HG02588 (cell line): Measurements from ENCODE around the gene PPM1M.

Experiments used
- ATAC-seq: cut with Tn5 transposase; IDR thresholded peaks from one replicate; pipeline ENCODE4 v1.9.1; 2021; ENCODE audit warnings: mild to moderate bottlenecking, moderate library complexity; ENCODE audit not compliant: unreplicated experiment

PPM1M gene

GRCh38 chr3:52293491-52294319, 48.1 kb downstream of the PPM1M start:
- ATAC-seq: no peak

GRCh38 chr3:52294320-52295150, 49.0 kb downstream of the PPM1M start:
- ATAC-seq: no peak

GRCh38 chr3:52295671-52296208, 50.2 kb downstream of the PPM1M start:
- no peak for ATAC-seq

GRCh38 chr3:52297242-52298148, 51.9 kb downstream of the PPM1M start:
- ATAC-seq: no peak

- no peak for ATAC-seq
Observed at GRCh38 chr3:52298149-52299098, 52.9 kb downstream of the PPM1M start.

GRCh38 chr3:52299247-52299878, 53.8 kb downstream of the PPM1M start:
- ATAC-seq: no peak
